Natural killer cell treated with Interleukin-12 subunit alpha and Interleukin-12 subunit beta and Interleukin-15 and Interleukin-18, amount 100 ng/mL, for 72 hours (primary cell): Measurements from ENCODE around the gene CCDC110. TPM values are rescaled to one million over a fixed set of nuclear protein-coding genes. Genes with fewer than 3 reads are reported as not detected.

Experiments used
- ATAC-seq, 2 donors: fragments of 150-1000 bp; cut with Tn5 transposase in 1 of 2; sonication (Bioruptor Pico), chemical (Tn5 transposase) in 1 of 2; 2 replicates each; pipeline ENCODE4 v1.10.0; 2021
- DNase-seq: peaks from one replicate; pipeline ENCODE4 v3.0.0; 2022; ENCODE audit warnings: low spot score
- H3K27ac Mint-ChIP-seq, 2 donors: 1 replicate in 1 of 2; 2 replicates in 1 of 2; pipeline ENCODE4 v1.8.0; 2022; ENCODE audit warnings: mixed read lengths in 2 of 2, mild to moderate bottlenecking in 1 of 2, moderate library complexity in 1 of 2
- H3K27me3 Mint-ChIP-seq, 2 donors: 1 replicate in 1 of 2; 2 replicates in 1 of 2; pipeline ENCODE4 v1.8.0; 2022; ENCODE audit warnings: mixed read lengths in 2 of 2
- H3K36me3 Mint-ChIP-seq: one replicate; pipeline ENCODE4 v1.8.0; 2022; ENCODE audit warnings: mixed read lengths
- H3K4me1 Mint-ChIP-seq, 2 donors: 1 replicate in 1 of 2; 2 replicates in 1 of 2; pipeline ENCODE4 v1.8.0; 2022; ENCODE audit warnings: low read depth in 2 of 2, mixed read lengths in 2 of 2, mild to moderate bottlenecking in 1 of 2
- H3K4me3 Mint-ChIP-seq: one replicate; pipeline ENCODE4 v1.8.0; 2022; ENCODE audit warnings: mixed read lengths
- H3K9me3 Mint-ChIP-seq: 2 replicates; pipeline ENCODE4 v1.8.0; 2022; ENCODE audit warnings: mixed read lengths
- total RNA-seq, 2 donors: library from RNA; stranded (reverse); gene quantifications; one replicate each; pipeline ENCODE4 v1.2.3, GENCODE V29; 2022

The CCDC110 gene
- total RNA-seq, 2 donors from 2014 or later = not detected

DNA sequence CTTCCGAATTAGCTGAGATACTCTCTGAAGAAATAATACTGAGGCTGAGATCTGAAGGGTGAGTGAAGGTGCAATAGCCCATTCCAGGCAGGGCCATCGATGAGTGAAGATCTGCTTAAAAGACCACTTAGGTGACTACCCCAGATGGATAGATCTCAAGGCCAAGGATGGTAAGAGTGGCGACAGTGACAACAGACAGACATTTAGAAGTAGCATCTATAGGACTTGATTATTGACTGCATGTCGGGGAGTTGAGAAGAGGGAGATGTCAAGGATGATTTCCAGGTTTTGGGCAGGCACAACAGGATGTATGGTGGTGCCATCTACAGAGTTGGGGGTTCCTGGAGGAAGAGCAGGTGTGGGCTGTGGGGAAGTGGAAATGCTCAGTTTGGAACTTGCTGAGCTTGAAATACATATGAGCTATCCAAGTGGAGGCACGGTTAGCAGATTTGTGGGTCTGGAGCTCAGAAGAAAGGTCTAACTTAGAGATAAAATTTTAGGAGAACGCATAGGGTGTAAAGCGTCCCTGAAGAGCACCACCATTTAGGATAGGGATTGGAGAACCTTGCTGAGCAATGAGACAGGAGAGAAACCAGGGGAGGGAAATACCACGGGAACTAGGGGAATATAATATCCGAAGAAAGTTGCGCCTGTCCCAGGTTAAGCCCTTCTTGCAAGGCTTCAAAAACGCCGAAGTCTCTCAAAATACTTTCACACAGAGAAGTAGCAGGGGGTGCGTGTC is 46.5 kb downstream of the CCDC110 start:
- no peak for ATAC-seq
- DNase-seq = no peak
- Mint-ChIP-seq H3K27me3 (peaks cover 5 to 10% of the 10 kb centered on the region in 2 donors), H3K4me1 (peaks cover 20 to 25% of the 10 kb centered on the region in 2 donors), H3K4me3 (peak overlapping the region; percentile 96), H3K36me3 (peaks cover 17% of the 10 kb centered on the region), H3K27ac (peak overlapping the region; percentile 89 to 90), H3K9me3 (no peaks in the 10 kb centered on the region)

GRCh38 chr4:185421366-185422124 is 50.0 kb downstream of the CCDC110 start:
- Mint-ChIP-seq H3K4me1 (peaks cover 20 to 24% of the 10 kb centered on the region in 2 donors), H3K36me3 (peaks cover 25% of the 10 kb centered on the region), H3K9me3 (no peaks in the 10 kb centered on the region), H3K27ac (no peak overlapping the region), H3K4me3 (no peak overlapping the region), H3K27me3 (no peaks in the 10 kb centered on the region)
- ATAC-seq = no peak
- DNase-seq = no peak

GRCh38 chr4:185416955-185417354 is 54.6 kb downstream of the CCDC110 start:
- H3K36me3 Mint-ChIP-seq = peaks cover 16% of the 10 kb centered on the region
- ATAC-seq = no peak

DNA sequence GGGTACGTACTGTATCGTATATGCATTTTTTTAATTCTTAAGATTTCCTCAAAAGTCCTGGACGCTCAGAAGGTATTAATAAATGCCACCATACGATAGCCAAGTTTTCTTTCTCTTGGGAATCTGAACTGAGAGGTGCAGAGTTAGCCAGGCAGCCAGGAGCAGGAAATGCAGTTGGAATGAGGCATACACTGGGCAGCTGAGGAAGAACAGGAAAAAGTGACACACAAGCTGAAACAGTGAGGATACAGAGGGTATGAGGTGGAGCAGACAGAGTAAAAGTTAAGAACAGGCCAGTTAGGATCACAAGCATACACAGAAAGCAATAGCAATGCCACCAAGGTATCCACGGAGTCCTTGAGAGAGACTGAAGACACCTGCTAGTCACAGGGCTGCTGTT is 59.1 kb downstream of the CCDC110 start:
- H3K27ac Mint-ChIP-seq = no peak overlapping the region
- no peaks in the 10 kb centered on the region for H3K9me3 Mint-ChIP-seq
- no peak for DNase-seq
- no peaks in the 10 kb centered on the region for H3K27me3 Mint-ChIP-seq
- H3K4me3 Mint-ChIP-seq = no peak overlapping the region
- peaks cover 10% of the 10 kb centered on the region for H3K36me3 Mint-ChIP-seq
- H3K4me1 Mint-ChIP-seq = no peaks in the 10 kb centered on the region
- no peak for ATAC-seq

More at GRCh38 chr4:185416955-185417354, 54.6 kb downstream of the CCDC110 start:
- Mint-ChIP-seq H3K27me3 (no peaks in the 10 kb centered on the region), H3K27ac (no peak overlapping the region), H3K4me3 (no peak overlapping the region), H3K4me1 (peaks cover 2 to 7% of the 10 kb centered on the region in 2 donors), H3K9me3 (no peaks in the 10 kb centered on the region)
- DNase-seq = no peak

GRCh38 chr4:185411849-185412248 is 59.7 kb downstream of the CCDC110 start:
- Mint-ChIP-seq H3K36me3 (peaks cover 6% of the 10 kb centered on the region), H3K27ac (no peak overlapping the region), H3K27me3 (no peaks in the 10 kb centered on the region), H3K4me1 (no peaks in the 10 kb centered on the region), H3K9me3 (no peaks in the 10 kb centered on the region), H3K4me3 (no peak overlapping the region)
- DNase-seq (no peak), ATAC-seq (no peak)

- Mint-ChIP-seq H3K4me1 (no peaks in the 10 kb centered on the region), H3K27ac (no peak overlapping the region), H3K36me3 (peaks cover 10% of the 10 kb centered on the region), H3K27me3 (no peaks in the 10 kb centered on the region), H3K4me3 (no peak overlapping the region), H3K9me3 (no peaks in the 10 kb centered on the region)
- ATAC-seq (no peak), DNase-seq (no peak)
These were observed 63.1 kb downstream of the CCDC110 start for GRCh38 chr4:185408432-185408831.

GRCh38 chr4:185405296-185405999 is 66.1 kb downstream of the CCDC110 start:
- Mint-ChIP-seq H3K9me3 (no peaks in the 10 kb centered on the region), H3K4me3 (no peak overlapping the region), H3K27ac (peak overlapping the region in 1 of 2 donors; percentile 60), H3K4me1 (no peaks in the 10 kb centered on the region), H3K27me3 (no peaks in the 10 kb centered on the region), H3K36me3 (peaks cover 17% of the 10 kb centered on the region)
- ATAC-seq = peak in 1 of 2 donors; percentile 49
- DNase-seq = no peak

DNA sequence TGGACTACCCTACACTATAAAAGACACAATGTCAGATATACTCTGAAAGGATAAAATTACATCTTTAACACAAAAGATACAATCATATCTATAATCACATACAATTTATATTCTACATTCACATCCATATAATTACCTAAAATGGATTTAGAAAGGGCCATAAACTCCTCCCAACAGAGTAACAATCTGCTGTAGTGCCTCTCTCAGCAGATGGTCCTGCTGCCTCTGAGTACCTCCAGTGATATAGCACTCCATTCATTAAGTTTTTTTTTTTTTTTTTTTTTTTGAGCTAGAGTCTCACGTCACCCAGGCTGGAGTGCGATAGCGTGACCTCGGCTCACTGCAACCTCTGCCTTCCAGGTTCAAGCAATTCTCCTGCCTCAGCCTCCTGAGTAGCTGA is 67.5 kb downstream of the CCDC110 start:
- no peak for DNase-seq
- Mint-ChIP-seq H3K27me3 (no peaks in the 10 kb centered on the region), H3K36me3 (peaks cover 16% of the 10 kb centered on the region), H3K27ac (no peak overlapping the region), H3K9me3 (no peaks in the 10 kb centered on the region), H3K4me3 (no peak overlapping the region), H3K4me1 (peaks cover 0 to 5% of the 10 kb centered on the region in 2 donors)
- no peak for ATAC-seq

DNA sequence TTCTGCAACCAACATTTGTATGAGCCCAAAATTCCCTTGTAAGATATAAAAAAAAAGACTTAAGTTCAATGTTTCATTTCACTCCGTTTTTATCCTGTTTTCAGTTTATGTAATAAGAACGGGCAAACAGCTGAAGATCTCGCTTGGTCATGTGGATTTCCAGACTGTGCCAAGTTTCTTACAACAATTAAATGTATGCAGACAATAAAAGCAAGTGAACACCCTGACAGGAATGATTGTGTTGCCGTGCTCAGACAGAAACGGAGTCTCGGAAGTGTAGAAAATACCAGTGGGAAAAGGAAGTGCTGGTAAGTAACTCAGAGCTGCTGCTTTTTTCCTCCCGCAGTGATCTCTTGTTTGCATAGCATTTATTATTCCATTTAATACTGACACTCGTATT is 72.1 kb downstream of the CCDC110 start:
- H3K27ac Mint-ChIP-seq = peak overlapping the region in 1 of 2 donors; percentile 21
- H3K9me3 Mint-ChIP-seq = no peaks in the 10 kb centered on the region
- DNase-seq = no peak
- peaks cover 13% of the 10 kb centered on the region for H3K36me3 Mint-ChIP-seq
- H3K4me1 Mint-ChIP-seq = peaks cover 15 to 17% of the 10 kb centered on the region in 2 donors
- no peak for ATAC-seq
- no peaks in the 10 kb centered on the region for H3K27me3 Mint-ChIP-seq
- H3K4me3 Mint-ChIP-seq = no peak overlapping the region

DNA sequence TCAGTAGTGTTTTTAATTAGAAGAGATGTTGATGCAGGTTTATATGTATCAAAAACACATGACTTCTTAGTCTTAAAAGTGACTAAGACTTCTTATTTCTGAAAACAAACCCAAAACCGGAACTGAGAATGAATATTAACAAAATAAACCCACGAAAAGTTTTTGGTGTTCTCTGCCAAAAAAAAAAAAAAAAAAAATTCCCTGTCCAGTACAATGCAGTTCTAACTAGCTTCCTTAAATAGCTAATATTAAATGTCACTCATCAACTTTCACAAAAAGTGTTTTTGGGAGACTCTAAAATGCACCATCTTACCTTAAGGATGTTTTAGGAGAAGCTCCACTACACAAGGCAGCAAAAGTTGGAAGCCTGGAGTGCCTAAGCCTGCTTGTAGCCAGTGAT is 72.9 kb downstream of the CCDC110 start:
- peaks cover 18 to 20% of the 10 kb centered on the region in 2 donors for H3K4me1 Mint-ChIP-seq
- H3K27me3 Mint-ChIP-seq = no peaks in the 10 kb centered on the region
- no peak overlapping the region for H3K4me3 Mint-ChIP-seq
- H3K9me3 Mint-ChIP-seq = no peaks in the 10 kb centered on the region
- H3K27ac Mint-ChIP-seq = peak overlapping the region in 1 of 2 donors; percentile 21
- ATAC-seq (no peak), DNase-seq (no peak)
- peaks cover 13% of the 10 kb centered on the region for H3K36me3 Mint-ChIP-seq

GRCh38 chr4:185396724-185397385 is 74.7 kb downstream of the CCDC110 start, which contains the start of gene ANKRD37:
Gene ANKRD37 (plus strand): TSS chr4:185396841. CDS start chr4:185396924, 83 bp downstream.
- H3K4me1 Mint-ChIP-seq = peaks cover 18 to 20% of the 10 kb centered on the region in 2 donors
- peak within 1 kb of the TSS; percentile 93 for H3K4me3 Mint-ChIP-seq
- H3K27ac Mint-ChIP-seq = peak within 1 kb of the TSS; percentile 86 to 97
- H3K36me3 Mint-ChIP-seq = peaks cover 13% of the 10 kb centered on the region
- no peaks in the 10 kb centered on the region for H3K9me3 Mint-ChIP-seq
- no peaks in the 10 kb centered on the region for H3K27me3 Mint-ChIP-seq
- no peak for ATAC-seq
- DNase-seq = no peak

GRCh38 chr4:185395956-185396723 is 75.4 kb downstream of the CCDC110 start:
- Mint-ChIP-seq H3K27ac (peak overlapping the region; percentile 86 to 97), H3K36me3 (peaks cover 10% of the 10 kb centered on the region), H3K9me3 (no peaks in the 10 kb centered on the region), H3K4me1 (peaks cover 18 to 20% of the 10 kb centered on the region in 2 donors), H3K4me3 (peak overlapping the region; percentile 93), H3K27me3 (no peaks in the 10 kb centered on the region)
- DNase-seq (peak; percentile 98), ATAC-seq (peak; percentile 96 to 97)
